ENCODE data around the gene TTYH2.
"Not testable (repeated sequence)": the region's sequence is repeated elsewhere in the genome, so short reads cannot be mapped to it uniquely, and the experiment has no call there.

GRCh38 chr17:74188687-74189086 lies 24.7 kb upstream of the TTYH2 start:
- TF ChIP-seq CTCF, POLR2A (IDR thresholded peaks at IDR 0.05): not testable (repeated sequence)
